Neural crest cell (in vitro differentiated cells): ENCODE measurements around the gene CRCP. TPM values are rescaled to one million over a fixed set of nuclear protein-coding genes. Genes with fewer than 3 reads are reported as not detected.
"Not testable (repeated sequence)": the region's sequence is repeated elsewhere in the genome, so short reads cannot be mapped to it uniquely, and the experiment has no call there.

Experiments
- DNase-seq: peaks from one replicate; pipeline ENCODE4 v3.0.0; 2021; ENCODE audit warnings: low read depth, mixed read lengths, low spot score
- H3K27ac Mint-ChIP-seq: one replicate; pipeline ENCODE4 v1.8.0; 2021; ENCODE audit warnings: mild to moderate bottlenecking, mixed read lengths; ENCODE audit not compliant: unreplicated experiment
- H3K27me3 Mint-ChIP-seq: 2 replicates; pipeline ENCODE4 v1.8.0; 2021; ENCODE audit warnings: low read depth, mild to moderate bottlenecking, mixed read lengths
- H3K36me3 Mint-ChIP-seq: 2 replicates; pipeline ENCODE4 v1.8.0; 2021; ENCODE audit warnings: low read depth, mild to moderate bottlenecking, mixed read lengths
- H3K4me1 Mint-ChIP-seq: 2 replicates; pipeline ENCODE4 v1.8.0; 2021; ENCODE audit warnings: mixed read lengths
- H3K4me3 Mint-ChIP-seq: one replicate; pipeline ENCODE4 v1.8.0; 2021; ENCODE audit warnings: mild to moderate bottlenecking, mixed read lengths
- H3K9me3 Mint-ChIP-seq: 2 replicates; pipeline ENCODE4 v1.8.0; 2021; ENCODE audit warnings: mixed read lengths
- total RNA-seq: library from RNA; stranded (reverse); gene quantifications from 2 replicates; pipeline ENCODE4 v1.2.1, GENCODE V29; 2021
- TF ChIP-seq, protein P1 (sequence below): fragments of 200-600 bp; sonication (generic); conservative IDR thresholded peaks from 2 replicates; pipeline ENCODE4 v1.5.0; 2021; ENCODE audit warnings: antibody characterized with exemption, mild to moderate bottlenecking

CRCP gene
- total RNA-seq, 1 donor from 2014 or later = 38.0 TPM

DNA sequence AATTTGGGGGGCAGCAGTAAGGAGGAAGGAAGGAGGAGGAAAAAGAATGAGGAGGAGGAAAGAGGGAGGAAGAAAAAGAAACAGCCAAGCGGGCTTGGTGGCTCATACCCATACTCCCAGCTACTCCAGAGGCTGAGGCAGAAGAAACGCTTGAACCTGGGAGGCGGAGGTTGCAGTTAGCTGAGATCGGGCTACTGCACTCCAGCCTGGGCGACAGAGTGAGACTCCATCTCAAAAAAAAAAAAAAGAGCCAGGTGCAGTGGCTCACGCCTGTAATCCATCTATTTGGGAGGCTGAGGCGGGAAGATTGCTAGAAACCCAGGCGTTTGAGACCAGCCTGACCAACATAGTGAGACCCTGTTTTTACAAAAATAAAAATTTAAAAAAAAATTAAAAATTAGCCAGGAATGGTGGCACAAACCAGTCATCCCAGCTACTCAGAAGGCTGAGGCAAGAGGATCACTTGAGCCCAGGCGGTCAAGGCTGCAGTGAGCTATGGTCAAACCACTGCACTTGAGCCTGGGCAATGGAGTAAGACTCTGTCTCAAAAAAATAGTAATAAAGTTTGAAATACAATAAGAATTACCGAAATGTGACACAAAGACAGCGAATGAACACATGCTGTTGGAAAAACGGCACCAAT, 14.1 kb upstream of the CRCP start:
- DNase-seq = no peak
- peak overlapping the region; percentile 82 for H3K27ac Mint-ChIP-seq
- H3K36me3 Mint-ChIP-seq = no peaks in the 10 kb centered on the region
- no peaks in the 10 kb centered on the region for H3K9me3 Mint-ChIP-seq
- H3K4me3 Mint-ChIP-seq = peak overlapping the region; percentile 73
- H3K27me3 Mint-ChIP-seq = no peaks in the 10 kb centered on the region
- H3K4me1 Mint-ChIP-seq = peaks cover 11% of the 10 kb centered on the region
- TF ChIP-seq, protein P1, sequence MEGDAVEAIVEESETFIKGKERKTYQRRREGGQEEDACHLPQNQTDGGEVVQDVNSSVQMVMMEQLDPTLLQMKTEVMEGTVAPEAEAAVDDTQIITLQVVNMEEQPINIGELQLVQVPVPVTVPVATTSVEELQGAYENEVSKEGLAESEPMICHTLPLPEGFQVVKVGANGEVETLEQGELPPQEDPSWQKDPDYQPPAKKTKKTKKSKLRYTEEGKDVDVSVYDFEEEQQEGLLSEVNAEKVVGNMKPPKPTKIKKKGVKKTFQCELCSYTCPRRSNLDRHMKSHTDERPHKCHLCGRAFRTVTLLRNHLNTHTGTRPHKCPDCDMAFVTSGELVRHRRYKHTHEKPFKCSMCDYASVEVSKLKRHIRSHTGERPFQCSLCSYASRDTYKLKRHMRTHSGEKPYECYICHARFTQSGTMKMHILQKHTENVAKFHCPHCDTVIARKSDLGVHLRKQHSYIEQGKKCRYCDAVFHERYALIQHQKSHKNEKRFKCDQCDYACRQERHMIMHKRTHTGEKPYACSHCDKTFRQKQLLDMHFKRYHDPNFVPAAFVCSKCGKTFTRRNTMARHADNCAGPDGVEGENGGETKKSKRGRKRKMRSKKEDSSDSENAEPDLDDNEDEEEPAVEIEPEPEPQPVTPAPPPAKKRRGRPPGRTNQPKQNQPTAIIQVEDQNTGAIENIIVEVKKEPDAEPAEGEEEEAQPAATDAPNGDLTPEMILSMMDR = no peak

DNA sequence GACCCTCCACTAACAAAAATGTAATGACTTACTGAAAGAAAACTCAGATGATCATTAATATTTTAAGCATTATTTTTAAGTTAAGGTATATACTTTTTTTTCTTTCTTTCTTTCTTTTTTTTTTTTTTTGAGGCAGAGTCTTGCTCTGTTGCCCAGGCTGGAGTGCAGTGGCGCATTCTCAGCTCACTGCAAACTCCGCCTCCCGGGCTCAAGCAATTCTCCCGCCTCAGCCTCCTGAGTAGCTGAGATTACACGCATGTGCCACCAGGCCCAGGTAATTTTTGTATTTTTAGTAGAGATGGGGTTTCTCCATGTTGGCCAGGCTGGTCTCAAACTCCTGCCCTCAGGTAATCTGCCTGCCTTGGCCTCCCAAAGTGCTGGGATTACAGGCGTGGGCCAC, 12.5 kb upstream of the CRCP start:
- H3K27ac Mint-ChIP-seq, H3K27me3 Mint-ChIP-seq, H3K4me3 Mint-ChIP-seq, DNase-seq, H3K9me3 Mint-ChIP-seq, H3K36me3 Mint-ChIP-seq: not testable (repeated sequence)
- peaks cover 11% of the 10 kb centered on the region for H3K4me1 Mint-ChIP-seq

DNA sequence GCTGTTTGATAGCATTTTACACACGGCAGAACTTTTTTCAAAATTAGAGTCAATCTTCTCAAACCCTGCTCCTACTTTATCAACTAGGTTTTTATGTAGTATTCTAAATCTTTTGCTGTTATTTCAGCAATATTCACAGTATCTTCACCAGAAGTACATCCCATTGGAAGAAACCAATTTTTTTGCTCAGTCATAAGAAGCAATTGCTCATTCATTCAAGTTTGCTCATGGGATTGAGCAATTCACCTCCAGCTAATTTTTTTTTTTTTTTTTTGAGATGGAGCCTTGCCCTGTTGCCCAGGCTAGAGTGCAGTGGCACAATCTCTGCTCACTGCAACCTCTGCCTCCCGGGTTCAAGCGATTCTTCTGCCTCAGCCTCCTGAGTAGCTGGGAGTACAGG, 10.7 kb upstream of the CRCP start:
- peaks cover 11% of the 10 kb centered on the region for H3K4me1 Mint-ChIP-seq
- not testable (repeated sequence) for H3K27ac Mint-ChIP-seq, H3K4me3 Mint-ChIP-seq, H3K36me3 Mint-ChIP-seq, H3K27me3 Mint-ChIP-seq, DNase-seq, H3K9me3 Mint-ChIP-seq

DNA sequence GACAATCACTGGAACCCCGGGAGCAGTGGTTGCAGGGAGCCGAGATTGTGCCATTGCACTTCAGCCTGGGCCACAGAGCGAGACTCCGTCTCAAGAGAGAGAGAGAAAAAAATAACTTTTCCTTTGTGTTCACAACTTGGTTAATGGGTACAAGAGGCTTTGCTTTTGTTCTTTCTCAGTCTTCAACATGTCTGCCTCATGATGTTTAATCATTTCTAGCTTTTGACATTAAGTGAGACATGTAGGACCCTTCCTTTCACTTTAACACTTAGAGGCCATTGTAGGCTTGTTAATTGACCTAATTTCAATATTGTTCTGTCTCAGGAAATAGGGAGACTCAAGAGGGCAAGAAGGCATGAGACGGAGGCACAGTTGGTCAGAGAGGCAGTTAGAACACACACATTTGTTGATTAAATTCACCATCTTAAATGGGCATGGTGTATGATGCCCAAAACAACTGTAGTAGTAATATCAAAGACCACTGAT, 9.3 kb upstream of the CRCP start:
- H3K27me3 Mint-ChIP-seq = no peaks in the 10 kb centered on the region
- H3K4me3 Mint-ChIP-seq = no peak overlapping the region
- no peak for DNase-seq
- no peak overlapping the region for H3K27ac Mint-ChIP-seq
- H3K9me3 Mint-ChIP-seq = no peaks in the 10 kb centered on the region
- TF ChIP-seq, protein P1 = no peak
- no peaks in the 10 kb centered on the region for H3K36me3 Mint-ChIP-seq
- H3K4me1 Mint-ChIP-seq = peaks cover 2% of the 10 kb centered on the region

DNA sequence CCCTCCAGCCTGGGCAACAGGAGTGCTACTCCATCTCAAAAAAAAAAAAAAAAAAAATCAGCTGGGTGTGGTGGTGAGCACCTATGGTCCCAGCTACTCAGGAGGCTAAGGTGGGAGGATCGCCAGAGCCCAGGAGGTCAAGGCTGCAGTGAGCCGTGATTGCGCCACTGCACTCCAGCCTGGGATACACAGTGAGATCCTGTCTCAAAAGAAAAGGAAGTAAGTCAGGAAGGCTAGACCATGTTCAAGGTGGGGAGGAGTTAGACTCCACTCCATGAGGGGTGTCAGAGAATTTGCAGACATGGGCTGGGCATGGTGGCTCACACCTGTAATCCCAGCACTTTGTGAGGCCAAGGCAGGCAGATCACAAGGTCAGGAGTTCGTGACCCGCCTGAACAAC, 6.2 kb upstream of the CRCP start:
- not testable (repeated sequence) for H3K4me1 Mint-ChIP-seq, H3K36me3 Mint-ChIP-seq, DNase-seq, H3K27ac Mint-ChIP-seq, H3K27me3 Mint-ChIP-seq, H3K4me3 Mint-ChIP-seq, H3K9me3 Mint-ChIP-seq

DNA sequence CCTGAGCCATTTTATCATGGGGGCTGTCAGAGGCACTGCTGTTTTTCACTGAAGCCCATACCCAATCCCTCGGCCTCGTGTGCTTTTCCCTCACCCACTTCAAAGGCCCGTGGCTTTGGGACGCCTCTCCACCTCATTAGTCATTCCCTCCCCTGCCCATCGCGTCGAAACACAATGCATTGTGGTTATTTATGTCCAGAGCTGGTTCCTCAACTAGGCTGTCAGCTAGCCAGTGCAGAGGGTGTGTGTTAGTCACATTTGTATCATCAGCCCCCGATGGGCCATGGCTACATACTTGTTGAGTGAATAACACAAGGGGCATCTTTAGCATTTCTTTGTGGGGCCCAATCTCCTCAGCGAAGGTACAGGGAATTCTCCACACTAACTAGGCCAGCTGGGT, 3.8 kb upstream of the CRCP start:
- H3K27me3 Mint-ChIP-seq = no peaks in the 10 kb centered on the region
- H3K36me3 Mint-ChIP-seq = peaks cover 2% of the 10 kb centered on the region
- H3K4me3 Mint-ChIP-seq = no peak overlapping the region
- peaks cover 14% of the 10 kb centered on the region for H3K4me1 Mint-ChIP-seq
- DNase-seq = no peak
- H3K27ac Mint-ChIP-seq = no peak overlapping the region
- TF ChIP-seq, protein P1 = no peak
- H3K9me3 Mint-ChIP-seq = no peaks in the 10 kb centered on the region

DNA sequence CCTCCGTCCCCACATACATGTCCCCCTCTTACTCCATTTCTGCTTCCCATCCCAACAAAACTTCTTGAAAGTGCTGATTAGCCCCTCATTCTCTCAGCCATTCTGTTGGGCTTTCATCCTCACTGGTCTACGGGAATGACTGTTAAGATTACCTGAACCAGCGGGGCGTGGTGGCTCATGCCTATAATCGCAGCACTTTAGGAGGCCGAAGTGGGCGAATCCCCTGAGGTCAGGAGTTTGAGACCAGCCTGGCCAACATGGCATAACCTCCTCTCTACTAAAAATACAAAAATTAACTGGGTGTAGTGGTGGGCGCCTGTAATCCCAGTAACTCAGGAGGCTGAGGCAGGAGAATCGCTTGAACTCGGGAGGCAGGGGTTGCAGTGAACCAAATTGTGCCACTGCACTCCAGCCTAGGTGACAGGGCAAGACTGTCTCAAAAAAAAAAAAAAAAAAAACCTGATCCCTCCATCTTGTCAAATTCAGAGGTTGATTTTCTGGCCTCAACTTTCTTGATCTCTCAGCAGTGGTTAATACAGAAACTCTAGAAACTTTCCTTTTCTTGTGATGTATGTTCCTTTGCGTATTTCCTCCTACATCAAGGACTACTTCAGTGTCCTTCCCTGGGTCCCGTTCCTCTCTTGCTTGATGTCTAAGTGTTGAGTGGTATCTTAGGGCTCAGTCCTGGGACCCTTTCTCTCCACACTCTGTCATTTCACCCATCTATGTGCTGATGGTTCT, 2.2 kb downstream of the CRCP start:
- not testable (repeated sequence) for H3K9me3 Mint-ChIP-seq, H3K27me3 Mint-ChIP-seq, H3K36me3 Mint-ChIP-seq, DNase-seq
- peak overlapping the region; percentile 86 for H3K4me3 Mint-ChIP-seq
- peak overlapping the region; percentile 27 for H3K27ac Mint-ChIP-seq
- peaks cover 44% of the 10 kb centered on the region for H3K4me1 Mint-ChIP-seq
